ENCODE data around the gene CDC42EP3. TPM values are rescaled to one million over a fixed set of nuclear protein-coding genes. Genes with fewer than 3 reads are reported as not detected.

CDC42EP3 gene
- total RNA-seq, 2 experiments from 2014 or later: 51.1 to 52.2 TPM

GRCh38 chr2:37617119-37617892 is 54.1 kb downstream of the CDC42EP3 start:
- POLR2A ChIA-PET: interaction anchor here (1.2 to 5.6 kb wide), 2 partner anchors 9 to 17 kb away, joined by 4 to 33 read pairs; no protein-coding TSS in a partner anchor
- Mint-ChIP-seq H3K27me3 (no peaks in the 10 kb centered on the region), H3K9me3 (no peaks in the 10 kb centered on the region), H3K4me3 (no peak overlapping the region), H3K27ac (peak overlapping the region; percentile 24), H3K36me3 (ENCODE audit: low read depth) (peaks cover 38% of the 10 kb centered on the region), H3K4me1 (peaks cover 50% of the 10 kb centered on the region)
- CTCF ChIA-PET: no interaction called here
- DNase-seq: no peak

- Mint-ChIP-seq H3K4me3 (no peak overlapping the region), H3K27me3 (no peaks in the 10 kb centered on the region), H3K27ac (peak overlapping the region; percentile 92), H3K4me1 (peaks cover 50% of the 10 kb centered on the region), H3K9me3 (no peaks in the 10 kb centered on the region), H3K36me3 (ENCODE audit: low read depth) (peaks cover 33% of the 10 kb centered on the region)
- CTCF ChIA-PET: interaction anchor here (1.5 to 3.0 kb wide), 4 partner anchors 8 to 202 kb away, joined by 3 to 13 read pairs (median 6); no protein-coding TSS in a partner anchor
- POLR2A ChIA-PET: interaction anchor here (1.4 to 4.2 kb wide), 8 partner anchors 8 to 54 kb away, joined by 3 to 66 read pairs (median 12); partner anchors contain the start of gene CDC42EP3
- no peak for DNase-seq
Measured at GRCh38 chr2:37616677-37617005, 54.8 kb downstream of the CDC42EP3 start.

- peaks cover 50% of the 10 kb centered on the region for H3K4me1 Mint-ChIP-seq
- H3K9me3 Mint-ChIP-seq: no peaks in the 10 kb centered on the region
- ChIA-PET CTCF (interaction anchor here (0.8 to 3.0 kb wide), 9 partner anchors 9 to 216 kb away, joined by 3 to 13 read pairs (median 3); partner anchors contain the start of gene CDC42EP3), POLR2A (interaction anchor here (0.7 to 4.2 kb wide), 11 partner anchors 9 to 1135 kb away, joined by 3 to 66 read pairs (median 6); partner anchors contain the start of genes CDC42EP3 and SRSF7)
- H3K27ac Mint-ChIP-seq: peak overlapping the region; percentile 92
- peaks cover 27% of the 10 kb centered on the region for H3K36me3 Mint-ChIP-seq (ENCODE audit: low read depth)
- no peak overlapping the region for H3K4me3 Mint-ChIP-seq
- peak; percentile 88 for DNase-seq
- no peaks in the 10 kb centered on the region for H3K27me3 Mint-ChIP-seq
Measured at GRCh38 chr2:37615804-37616676, 55.4 kb downstream of the CDC42EP3 start.

- Mint-ChIP-seq H3K4me3 (no peak overlapping the region), H3K27me3 (no peaks in the 10 kb centered on the region), H3K27ac (peak overlapping the region; percentile 92), H3K36me3 (ENCODE audit: low read depth) (peaks cover 19% of the 10 kb centered on the region), H3K4me1 (peaks cover 42% of the 10 kb centered on the region), H3K9me3 (no peaks in the 10 kb centered on the region)
- no peak for DNase-seq
- ChIA-PET POLR2A (interaction anchor here (1.1 to 4.2 kb wide), 6 partner anchors 11 to 57 kb away, joined by 3 to 66 read pairs (median 22); partner anchors contain the start of gene CDC42EP3), CTCF (interaction anchor here (0.9 to 3.0 kb wide), 4 partner anchors 11 to 34 kb away, joined by 3 to 13 read pairs (median 4); no protein-coding TSS in a partner anchor)
Measured at GRCh38 chr2:37614061-37614738, 57.2 kb downstream of the CDC42EP3 start.

- H3K27ac Mint-ChIP-seq: no peak overlapping the region
- H3K36me3 Mint-ChIP-seq (ENCODE audit: low read depth): peaks cover 23% of the 10 kb centered on the region
- H3K27me3 Mint-ChIP-seq: no peaks in the 10 kb centered on the region
- peaks cover 5% of the 10 kb centered on the region for H3K9me3 Mint-ChIP-seq
- H3K4me1 Mint-ChIP-seq: peaks cover 38% of the 10 kb centered on the region
- no peak overlapping the region for H3K4me3 Mint-ChIP-seq
- ChIA-PET POLR2A (no interaction called here), CTCF (interaction anchor here (1.0 kb wide), 1 partner anchor 12 kb away, joined by 3 read pairs; no protein-coding TSS in a partner anchor)
- DNase-seq: no peak
Measured at GRCh38 chr2:37612382-37612781, 59.1 kb downstream of the CDC42EP3 start.

GRCh38 chr2:37610638-37611289 is 60.7 kb downstream of the CDC42EP3 start:
- no peak overlapping the region for H3K4me3 Mint-ChIP-seq
- CTCF ChIA-PET: interaction anchor here (1.3 kb wide), 1 partner anchor 21 kb away, joined by 3 read pairs; no protein-coding TSS in a partner anchor
- no peaks in the 10 kb centered on the region for H3K27me3 Mint-ChIP-seq
- H3K9me3 Mint-ChIP-seq: peaks cover 9% of the 10 kb centered on the region
- peaks cover 22% of the 10 kb centered on the region for H3K4me1 Mint-ChIP-seq
- DNase-seq: no peak
- POLR2A ChIA-PET: interaction anchor here (1.5 kb wide), 1 partner anchor 10 kb away, joined by 4 read pairs; no protein-coding TSS in a partner anchor
- no peak overlapping the region for H3K27ac Mint-ChIP-seq
- peaks cover 24% of the 10 kb centered on the region for H3K36me3 Mint-ChIP-seq (ENCODE audit: low read depth)

GRCh38 chr2:37609782-37610181 is 61.7 kb downstream of the CDC42EP3 start:
- Mint-ChIP-seq H3K4me1 (peaks cover 13% of the 10 kb centered on the region), H3K4me3 (no peak overlapping the region), H3K9me3 (peaks cover 13% of the 10 kb centered on the region), H3K27me3 (no peaks in the 10 kb centered on the region), H3K36me3 (ENCODE audit: low read depth) (peaks cover 30% of the 10 kb centered on the region), H3K27ac (no peak overlapping the region)
- ChIA-PET POLR2A (interaction anchor here (1.5 kb wide), 1 partner anchor 10 kb away, joined by 3 read pairs; no protein-coding TSS in a partner anchor), CTCF (no interaction called here)
- no peak for DNase-seq

GRCh38 chr2:37604716-37605115 is 66.7 kb downstream of the CDC42EP3 start:
- Mint-ChIP-seq H3K4me3 (no peak overlapping the region), H3K9me3 (peaks cover 27% of the 10 kb centered on the region), H3K4me1 (peaks cover 48% of the 10 kb centered on the region), H3K27me3 (no peaks in the 10 kb centered on the region), H3K36me3 (ENCODE audit: low read depth) (peaks cover 69% of the 10 kb centered on the region), H3K27ac (no peak overlapping the region)
- ChIA-PET POLR2A (interaction anchor here (6.9 kb wide), 1 partner anchor 10 kb away, joined by 66 read pairs; no protein-coding TSS in a partner anchor), CTCF (no interaction called here)
- no peak for DNase-seq

- H3K4me1 Mint-ChIP-seq: peaks cover 66% of the 10 kb centered on the region
- no peak for DNase-seq
- H3K36me3 Mint-ChIP-seq (ENCODE audit: low read depth): peaks cover 83% of the 10 kb centered on the region
- CTCF ChIA-PET: interaction anchor here (1.0 to 3.4 kb wide), 3 partner anchors 12 to 46 kb away, joined by 3 to 13 read pairs (median 5); no protein-coding TSS in a partner anchor
- POLR2A ChIA-PET: interaction anchor here (1.0 to 6.9 kb wide), 6 partner anchors 12 to 46 kb away, joined by 3 to 66 read pairs (median 5); no protein-coding TSS in a partner anchor
- peaks cover 34% of the 10 kb centered on the region for H3K9me3 Mint-ChIP-seq
- H3K27me3 Mint-ChIP-seq: no peaks in the 10 kb centered on the region
- H3K27ac Mint-ChIP-seq: no peak overlapping the region
- H3K4me3 Mint-ChIP-seq: no peak overlapping the region
Measured at GRCh38 chr2:37602702-37603101, 68.7 kb downstream of the CDC42EP3 start.

GRCh38 chr2:37602040-37602439 is 69.4 kb downstream of the CDC42EP3 start:
- CTCF ChIA-PET: interaction anchor here (1.0 to 3.4 kb wide), 3 partner anchors 13 to 47 kb away, joined by 3 to 13 read pairs (median 5); no protein-coding TSS in a partner anchor
- Mint-ChIP-seq H3K9me3 (peaks cover 39% of the 10 kb centered on the region), H3K36me3 (ENCODE audit: low read depth) (peaks cover 87% of the 10 kb centered on the region), H3K4me1 (peaks cover 68% of the 10 kb centered on the region), H3K27me3 (peaks cover 5% of the 10 kb centered on the region), H3K27ac (no peak overlapping the region), H3K4me3 (peak overlapping the region; percentile 85)
- POLR2A ChIA-PET: interaction anchor here (1.0 to 6.9 kb wide), 7 partner anchors 13 to 47 kb away, joined by 3 to 66 read pairs (median 5); no protein-coding TSS in a partner anchor
- no peak for DNase-seq

- Mint-ChIP-seq H3K4me3 (peak overlapping the region; percentile 85), H3K27me3 (peaks cover 5% of the 10 kb centered on the region), H3K27ac (peak overlapping the region; percentile 64), H3K9me3 (peaks cover 41% of the 10 kb centered on the region), H3K36me3 (ENCODE audit: low read depth) (peaks cover 89% of the 10 kb centered on the region), H3K4me1 (peaks cover 68% of the 10 kb centered on the region)
- ChIA-PET CTCF (interaction anchor here (1.0 to 3.4 kb wide), 4 partner anchors 13 to 47 kb away, joined by 3 to 13 read pairs (median 6); no protein-coding TSS in a partner anchor), POLR2A (interaction anchor here (1.6 to 6.9 kb wide), 7 partner anchors 13 to 47 kb away, joined by 5 to 95 read pairs (median 33); no protein-coding TSS in a partner anchor)
- DNase-seq: no peak
Measured at GRCh38 chr2:37601569-37601968, 69.9 kb downstream of the CDC42EP3 start.
